HEK293 (cell line): Measurements from ENCODE around the gene WDPCP.
"Not testable (repeated sequence)": the region's sequence is repeated elsewhere in the genome, so short reads cannot be mapped to it uniquely, and the experiment has no call there.

Experiments
- CTCF ChIA-PET: fragments of 350-600 bp; formaldehyde crosslinking; extraction: SDS; loops from one replicate; lab custom pipeline; 2021; ENCODE audit warnings: antibody characterized with exemption; lab: Yijun Ruan, JAX
- POLR2A ChIA-PET: fragments of 300-600 bp; formaldehyde crosslinking; extraction: SDS; loops from one replicate; lab custom pipeline; 2020; ENCODE audit warnings: antibody characterized with exemption, inconsistent platforms; lab: Yijun Ruan, JAX
- H3K27ac ChIP-seq: fragments of 200-500 bp; sonication (Bioruptor generic); 2 replicates; pipeline ENCODE4 v1.5.1; 2014; ENCODE audit warnings: low read depth, low read length, control low read depth, inconsistent platforms; ENCODE audit errors: extremely low read depth
- H3K36me3 ChIP-seq, 2 experiments: fragments of 200-500 bp in 1 of 2; sonication (Bioruptor generic) in 1 of 2; 1 replicate in 1 of 2; 2 replicates in 1 of 2; pipeline ENCODE4 v1.5.1; 2014 to 2017; ENCODE audit warnings: inconsistent platforms in 2 of 2, low read length in 2 of 2; ENCODE audit not compliant: control insufficient read depth in 2 of 2, insufficient read depth in 1 of 2
- H3K4me1 ChIP-seq: fragments of 200-500 bp; sonication (Bioruptor generic); 2 replicates; pipeline ENCODE4 v1.5.1; 2014; ENCODE audit warnings: mild to moderate bottlenecking, low read length, inconsistent platforms; ENCODE audit not compliant: control insufficient read depth, insufficient read depth
- H3K4me3 ChIP-seq: 2 replicates; pipeline ENCODE4 v1.5.1; 2011; ENCODE audit warnings: low read depth, mild to moderate bottlenecking, control low read depth, low read length, moderate library complexity
- H3K9me3 ChIP-seq: fragments of 200-500 bp; sonication (Bioruptor generic); 2 replicates; pipeline ENCODE4 v1.5.1; 2014; ENCODE audit warnings: low read depth, low read length, inconsistent platforms; ENCODE audit not compliant: control insufficient read depth, insufficient read depth
- ATF2 ChIP-seq: fragments of 450-650 bp; formaldehyde crosslinking; IDR thresholded peaks from 2 replicates; pipeline ENCODE4 v1.5.1; 2016; ENCODE audit warnings: missing biosample characterization, missing genetic modification characterization, low read depth
- KLF9 ChIP-seq: fragments of 450-650 bp; formaldehyde crosslinking; IDR thresholded peaks from 2 replicates; pipeline ENCODE4 v1.5.1; 2016; ENCODE audit warnings: missing biosample characterization, missing genetic modification characterization, low read depth
- ZBTB49 ChIP-seq: fragments of 450-650 bp; formaldehyde crosslinking; IDR thresholded peaks from 2 replicates; pipeline ENCODE4 v1.5.1; 2016; ENCODE audit warnings: missing biosample characterization, missing genetic modification characterization, low read depth
- ZNF239 ChIP-seq: fragments of 450-650 bp; formaldehyde crosslinking; IDR thresholded peaks from 2 replicates; pipeline ENCODE4 v1.5.1; 2016; ENCODE audit warnings: missing biosample characterization, missing genetic modification characterization
- ZNF24 ChIP-seq: fragments of 450-650 bp; formaldehyde crosslinking; IDR thresholded peaks from 2 replicates; pipeline ENCODE4 v1.5.1; 2016; ENCODE audit warnings: missing biosample characterization, missing genetic modification characterization
- ZNF266 ChIP-seq: fragments of 450-650 bp; formaldehyde crosslinking; IDR thresholded peaks from 2 replicates; pipeline ENCODE4 v1.5.1; 2016; ENCODE audit warnings: missing biosample characterization, missing genetic modification characterization, low read depth
- ZNF311 ChIP-seq: fragments of 450-650 bp; formaldehyde crosslinking; IDR thresholded peaks from 2 replicates; pipeline ENCODE4 v1.5.1; 2017; ENCODE audit warnings: missing biosample characterization, missing genetic modification characterization, borderline replicate concordance
- ZNF518A ChIP-seq: fragments of 450-650 bp; formaldehyde crosslinking; conservative IDR thresholded peaks from 2 replicates; pipeline ENCODE4 v1.5.1; 2016; ENCODE audit warnings: low read depth, missing biosample characterization, missing genetic modification characterization
- ZNF555 ChIP-seq: fragments of 450-650 bp; formaldehyde crosslinking; conservative IDR thresholded peaks from 2 replicates; pipeline ENCODE4 v1.5.1; 2017; ENCODE audit warnings: missing biosample characterization, mild to moderate bottlenecking, missing genetic modification characterization, inconsistent platforms
- ZNF701 ChIP-seq: fragments of 450-650 bp; formaldehyde crosslinking; IDR thresholded peaks from 2 replicates; pipeline ENCODE4 v1.5.1; 2016; ENCODE audit warnings: missing biosample characterization, missing genetic modification characterization
- ZNF776 ChIP-seq: fragments of 450-650 bp; formaldehyde crosslinking; IDR thresholded peaks from 2 replicates; pipeline ENCODE4 v1.5.0; 2017; ENCODE audit warnings: missing biosample characterization, missing genetic modification characterization, borderline replicate concordance
- ZSCAN23 ChIP-seq: fragments of 450-650 bp; formaldehyde crosslinking; IDR thresholded peaks from 2 replicates; pipeline ENCODE4 v1.5.1; 2016; ENCODE audit warnings: missing biosample characterization, missing genetic modification characterization

Gene WDPCP

GRCh38 chr2:63477686-63478085 lies 110.6 kb downstream of the WDPCP start (continued):
- no peak for TF ChIP-seq ZNF518A (tag by site-specific recombination)
- TF ChIP-seq ZNF776 = no peak
- no peak for TF ChIP-seq ZBTB49 (tag by site-specific recombination)
- no peak for TF ChIP-seq ZNF24 (tag by site-specific recombination)
- no peak for TF ChIP-seq KLF9 (tag by site-specific recombination)
- no peak for TF ChIP-seq ZNF239 (tag by site-specific recombination)
- TF ChIP-seq ZNF701 (tag by site-specific recombination) = no peak
- no peak for TF ChIP-seq ZNF311 (tag by site-specific recombination)
- TF ChIP-seq, all 188 proteins: peak for 0

- POLR2A ChIA-PET = not testable (repeated sequence)
These were observed 119.0 kb downstream of the WDPCP start for GRCh38 chr2:63469313-63469712.

GRCh38 chr2:63465633-63466032 lies 122.6 kb downstream of the WDPCP start:
- Histone ChIP-seq H3K4me1 (no peaks in the 10 kb centered on the region), H3K4me3 (no peak overlapping the region), H3K27ac (no peak overlapping the region), H3K36me3 (no peaks in the 10 kb centered on the region), H3K9me3 (no peaks in the 10 kb centered on the region)
- no peak for TF ChIP-seq ZNF266
- TF ChIP-seq ATF2 (tag by site-specific recombination) = no peak
- no peak for TF ChIP-seq ZSCAN23
- TF ChIP-seq ZNF555 = no peak
- ChIA-PET POLR2A (no interaction called here), CTCF (interaction anchor here (0.6 kb wide), 1 partner anchor 276 kb away, joined by 3 read pairs; no protein-coding TSS in a partner anchor)

More at GRCh38 chr2:63469313-63469712, 119.0 kb downstream of the WDPCP start:
- H3K9me3 ChIP-seq, H3K27ac ChIP-seq, H3K4me1 ChIP-seq, CTCF ChIA-PET, H3K4me3 ChIP-seq, H3K36me3 ChIP-seq: not testable (repeated sequence)
